Activated T-cell treated with anti-CD3 and anti-CD28 coated beads, Interleukin-2, amount 50 U/mL, for 24 hours (primary cell): Measurements from ENCODE around the gene PIGX.
"Not testable (repeated sequence)": the region's sequence is repeated elsewhere in the genome, so short reads cannot be mapped to it uniquely, and the experiment has no call there.

Source experiments
- DNase-seq: peaks from one replicate; pipeline ENCODE4 v3.0.0-alpha.2; 2020
- H3K27ac Mint-ChIP-seq: 2 replicates; pipeline ENCODE4 v1.8.0; 2020; ENCODE audit warnings: mild to moderate bottlenecking, mixed read lengths
- H3K27me3 Mint-ChIP-seq: 2 replicates; pipeline ENCODE4 v1.8.0; 2020; ENCODE audit warnings: mixed read lengths
- H3K36me3 Mint-ChIP-seq: 2 replicates; pipeline ENCODE4 v1.8.0; 2020; ENCODE audit warnings: low read depth, mixed read lengths
- H3K4me1 Mint-ChIP-seq: 2 replicates; pipeline ENCODE4 v1.8.0; 2020; ENCODE audit warnings: low read depth, mixed read lengths
- H3K4me3 Mint-ChIP-seq: 2 replicates; pipeline ENCODE4 v1.8.0; 2020; ENCODE audit warnings: mild to moderate bottlenecking, moderate library complexity, mixed read lengths
- H3K9me3 Mint-ChIP-seq: 2 replicates; pipeline ENCODE4 v1.8.0; 2020; ENCODE audit warnings: mixed read lengths

PIGX gene

DNA sequence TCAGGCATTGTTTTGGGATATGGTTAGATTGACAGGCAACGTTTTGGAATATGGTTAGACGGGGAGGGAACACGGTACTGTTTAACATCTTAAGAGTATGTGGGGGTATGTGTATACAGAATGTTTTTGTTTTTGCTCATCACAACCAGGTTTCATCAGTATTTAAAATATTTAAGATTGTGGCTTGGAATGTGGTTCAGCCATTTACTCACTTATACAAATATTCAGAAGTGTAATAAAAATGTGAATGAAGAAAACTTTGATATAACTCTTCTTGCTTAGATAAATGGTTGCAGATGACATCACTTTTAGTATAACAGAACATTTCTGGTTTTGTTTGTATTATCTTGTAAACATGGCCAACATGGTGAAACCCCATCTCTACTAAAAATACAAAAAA is 23.6 kb downstream of the PIGX start:
- H3K27ac Mint-ChIP-seq = no peak overlapping the region
- H3K27me3 Mint-ChIP-seq = no peaks in the 10 kb centered on the region
- H3K4me1 Mint-ChIP-seq = peaks cover 8% of the 10 kb centered on the region
- H3K4me3 Mint-ChIP-seq = no peak overlapping the region
- H3K36me3 Mint-ChIP-seq = peaks cover 42% of the 10 kb centered on the region
- no peak for DNase-seq
- H3K9me3 Mint-ChIP-seq = no peaks in the 10 kb centered on the region

DNA sequence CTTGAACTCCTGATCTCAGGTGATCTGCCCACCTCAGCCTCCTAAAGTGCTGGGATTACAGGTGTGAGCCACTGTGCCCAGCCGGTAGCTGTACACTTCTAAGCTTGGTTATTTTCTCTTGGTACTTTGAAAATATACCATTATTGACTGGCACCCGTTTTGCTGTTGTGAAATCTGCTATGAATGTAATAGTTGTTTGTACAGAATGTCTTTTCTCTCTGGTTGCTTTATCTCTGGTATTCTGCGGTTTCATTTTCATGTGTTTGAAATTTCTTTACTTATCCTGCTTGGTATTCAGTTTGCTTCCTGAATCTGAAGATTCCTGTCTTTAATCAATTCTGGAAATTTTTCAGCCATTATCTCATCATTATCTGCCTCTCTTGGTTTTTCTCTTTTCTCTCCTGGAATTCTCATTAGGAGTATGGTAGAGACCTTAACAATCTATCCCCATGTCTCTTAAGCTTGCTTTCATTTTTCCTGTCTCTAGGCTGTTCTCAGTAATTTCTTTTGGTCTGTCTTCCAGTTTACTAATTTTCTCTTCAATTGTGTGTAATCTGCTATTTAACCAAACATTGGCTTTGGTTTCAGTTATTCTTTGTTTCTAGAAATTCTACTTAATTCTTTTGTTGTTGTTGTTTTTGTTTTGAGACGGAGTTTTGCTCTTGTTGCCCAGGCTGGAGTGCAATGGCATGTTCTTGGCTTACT is 24.6 kb downstream of the PIGX start:
- H3K9me3 Mint-ChIP-seq = no peaks in the 10 kb centered on the region
- no peak for DNase-seq
- H3K27ac Mint-ChIP-seq = no peak overlapping the region
- H3K4me3 Mint-ChIP-seq = no peak overlapping the region
- peaks cover 45% of the 10 kb centered on the region for H3K36me3 Mint-ChIP-seq
- H3K4me1 Mint-ChIP-seq = peaks cover 18% of the 10 kb centered on the region
- H3K27me3 Mint-ChIP-seq = no peaks in the 10 kb centered on the region

DNA sequence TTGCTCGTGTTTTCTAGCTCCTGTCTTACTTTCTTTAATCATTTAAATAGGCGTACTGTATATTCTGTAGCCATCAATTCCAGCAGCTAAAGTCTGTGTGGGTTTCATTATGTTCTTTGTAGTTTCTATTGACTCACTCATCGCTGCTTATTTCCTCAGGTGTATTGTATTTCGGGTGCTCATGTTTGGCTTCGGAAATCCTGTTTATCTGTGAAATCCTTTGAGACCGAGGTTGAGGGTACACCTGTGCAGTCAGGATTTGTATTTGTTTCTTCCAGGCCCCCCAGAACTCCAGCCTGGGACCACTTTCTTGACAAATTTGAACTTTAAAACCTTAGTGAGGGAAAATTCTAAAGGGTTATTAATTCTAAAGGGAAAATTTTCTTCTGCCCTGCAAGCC is 25.5 kb downstream of the PIGX start:
- Mint-ChIP-seq H3K9me3 (no peaks in the 10 kb centered on the region), H3K4me1 (peaks cover 18% of the 10 kb centered on the region), H3K36me3 (peaks cover 46% of the 10 kb centered on the region), H3K27ac (no peak overlapping the region), H3K27me3 (no peaks in the 10 kb centered on the region), H3K4me3 (no peak overlapping the region)
- DNase-seq = no peak

DNA sequence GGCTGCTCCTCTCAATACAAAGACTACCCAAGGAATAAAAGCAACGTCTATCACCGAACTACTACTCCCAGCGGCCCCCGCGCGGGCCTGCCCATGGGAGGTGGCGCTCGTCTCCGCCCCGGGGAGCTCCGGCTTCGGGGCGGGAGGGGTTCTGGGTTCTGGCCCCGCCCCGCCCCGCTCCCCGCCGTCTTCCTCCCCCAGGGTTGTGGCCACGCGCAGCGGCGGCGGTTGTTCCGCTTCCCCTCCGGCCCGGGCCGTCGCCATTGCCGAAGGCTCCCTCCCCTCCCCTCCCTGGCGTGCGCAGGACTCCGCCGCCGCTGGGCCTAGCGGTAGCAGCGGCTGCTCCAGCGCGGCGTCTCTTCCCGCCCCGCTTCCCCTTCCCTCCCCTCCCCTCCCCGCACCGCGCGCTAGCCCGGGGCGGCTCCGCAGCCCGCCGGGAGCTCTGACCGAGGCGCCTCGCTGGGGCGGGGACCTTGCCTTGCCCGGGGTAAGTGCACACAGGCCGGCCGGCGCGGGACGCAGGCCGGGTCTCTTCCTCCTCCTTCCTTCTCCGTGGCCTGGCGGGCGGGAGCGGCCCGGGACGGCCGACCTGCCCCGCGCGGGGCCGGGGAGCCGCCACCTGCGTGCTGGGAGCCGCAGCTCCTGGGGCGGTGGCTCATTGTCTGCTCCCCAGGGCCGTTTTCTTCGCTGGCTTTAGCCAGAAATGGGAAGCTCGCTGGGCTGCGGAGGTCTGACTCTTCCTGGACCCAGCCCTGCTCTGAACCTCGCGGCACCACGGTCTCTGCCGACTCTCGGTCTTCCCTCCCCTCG is 27.7 kb downstream of the PIGX start, which contains the start of gene PAK2:
PAK2 (plus strand) TSS at position 187 of the 810 bp plus-strand sequence. CDS start 42,790 bp downstream, outside the sequence.
- Mint-ChIP-seq H3K27ac (peak within 1 kb of the TSS; percentile 98), H3K27me3 (no peaks in the 10 kb centered on the region), H3K4me3 (peak within 1 kb of the TSS; percentile 96), H3K9me3 (no peaks in the 10 kb centered on the region), H3K36me3 (peaks cover 39% of the 10 kb centered on the region), H3K4me1 (peaks cover 28% of the 10 kb centered on the region)
- DNase-seq = peak; percentile 92

DNA sequence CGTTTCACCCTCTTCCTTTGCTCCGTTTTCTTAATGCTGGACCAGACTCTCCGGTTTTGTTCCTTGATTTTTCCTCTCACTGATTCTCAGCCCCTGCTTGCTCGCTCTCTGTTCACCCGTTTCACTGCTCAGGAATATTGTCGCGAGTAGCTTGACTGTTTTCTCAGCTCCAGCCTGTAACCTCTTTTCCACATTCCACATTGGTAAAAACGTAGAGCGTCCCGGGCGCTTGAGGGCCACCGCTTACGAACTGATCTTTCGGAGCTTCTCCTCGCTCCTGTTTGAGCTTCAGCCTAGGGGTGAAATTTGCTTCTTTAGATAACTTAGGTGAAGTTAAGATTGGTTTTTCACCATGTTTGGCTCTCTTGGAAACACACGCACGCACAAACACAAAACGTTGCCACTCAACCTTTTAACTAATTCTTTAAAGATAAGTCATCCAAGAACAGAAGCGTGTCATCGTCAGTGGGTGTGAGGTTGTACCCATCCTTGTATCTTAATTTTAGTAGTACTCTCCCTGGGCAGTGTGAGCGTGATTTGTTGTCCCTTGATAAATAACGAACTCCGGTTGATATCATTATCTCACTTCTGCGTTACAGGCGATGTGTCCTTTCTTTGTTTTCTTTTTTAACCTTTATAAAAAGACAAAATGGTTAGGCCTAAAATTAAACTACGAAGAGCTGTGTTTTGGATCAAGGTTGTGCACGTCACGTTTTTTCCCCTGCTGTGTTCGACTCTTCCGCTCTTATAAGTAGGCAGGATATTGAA is 28.5 kb downstream of the PIGX start:
- H3K27ac Mint-ChIP-seq = peak overlapping the region; percentile 98
- H3K27me3 Mint-ChIP-seq = no peaks in the 10 kb centered on the region
- peak overlapping the region; percentile 96 for H3K4me3 Mint-ChIP-seq
- no peaks in the 10 kb centered on the region for H3K9me3 Mint-ChIP-seq
- peaks cover 42% of the 10 kb centered on the region for H3K36me3 Mint-ChIP-seq
- no peak for DNase-seq
- peaks cover 28% of the 10 kb centered on the region for H3K4me1 Mint-ChIP-seq

DNA sequence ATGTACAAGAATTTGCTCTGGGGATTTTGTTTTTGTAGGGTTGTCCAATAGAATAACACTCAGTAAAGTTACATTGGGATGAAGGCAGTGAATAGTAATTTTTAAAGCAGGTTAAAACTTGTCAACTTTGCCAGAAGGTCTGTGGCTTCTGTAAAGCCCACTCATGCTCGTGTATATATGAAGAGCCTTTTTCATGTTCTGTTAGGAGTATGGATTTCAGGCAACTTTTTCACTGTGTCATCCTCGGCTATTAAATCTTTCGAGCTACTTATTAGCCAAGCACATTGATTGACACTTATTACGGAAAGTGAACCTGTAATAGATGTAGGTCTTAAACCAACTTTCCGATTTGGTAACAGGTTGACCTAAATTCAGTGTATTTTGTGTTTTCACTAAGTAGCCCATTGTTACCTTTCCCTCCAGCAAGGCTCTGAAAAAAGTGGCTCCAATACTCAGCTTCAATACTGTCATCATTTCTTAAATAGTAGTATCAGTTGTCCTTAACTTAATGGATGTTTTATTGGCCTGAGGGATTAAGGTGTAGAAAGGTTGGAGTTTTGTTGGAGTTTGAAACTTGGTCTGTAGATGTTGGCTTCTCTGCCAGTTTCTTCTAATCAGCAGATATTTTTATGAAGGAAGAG is 29.2 kb downstream of the PIGX start:
- H3K27me3 Mint-ChIP-seq = no peaks in the 10 kb centered on the region
- peaks cover 46% of the 10 kb centered on the region for H3K36me3 Mint-ChIP-seq
- no peaks in the 10 kb centered on the region for H3K9me3 Mint-ChIP-seq
- DNase-seq = no peak
- peak overlapping the region; percentile 98 for H3K27ac Mint-ChIP-seq
- H3K4me3 Mint-ChIP-seq = peak overlapping the region; percentile 96
- peaks cover 32% of the 10 kb centered on the region for H3K4me1 Mint-ChIP-seq

DNA sequence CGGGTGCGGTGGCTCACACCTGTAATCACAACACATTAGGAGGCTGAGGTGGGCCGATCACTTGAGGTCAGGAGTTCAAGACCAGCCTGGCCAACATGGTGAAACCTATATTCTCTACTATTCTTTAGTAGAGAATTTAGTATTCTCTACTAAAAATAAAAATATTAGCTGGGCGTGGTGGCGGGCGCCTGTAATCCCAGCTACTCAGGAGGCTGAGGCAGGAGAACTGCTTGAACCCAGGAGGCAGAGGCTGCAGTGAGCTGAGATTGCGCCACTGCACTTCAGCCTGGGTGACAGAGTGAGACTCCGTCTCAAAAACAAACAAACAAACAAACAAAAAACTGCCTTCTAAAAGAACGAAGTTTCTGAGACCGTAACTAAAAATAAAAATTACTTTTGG is 31.4 kb downstream of the PIGX start:
- H3K36me3 Mint-ChIP-seq = peaks cover 58% of the 10 kb centered on the region
- H3K4me3 Mint-ChIP-seq, DNase-seq, H3K9me3 Mint-ChIP-seq, H3K27me3 Mint-ChIP-seq, H3K27ac Mint-ChIP-seq: not testable (repeated sequence)
- peaks cover 46% of the 10 kb centered on the region for H3K4me1 Mint-ChIP-seq

DNA sequence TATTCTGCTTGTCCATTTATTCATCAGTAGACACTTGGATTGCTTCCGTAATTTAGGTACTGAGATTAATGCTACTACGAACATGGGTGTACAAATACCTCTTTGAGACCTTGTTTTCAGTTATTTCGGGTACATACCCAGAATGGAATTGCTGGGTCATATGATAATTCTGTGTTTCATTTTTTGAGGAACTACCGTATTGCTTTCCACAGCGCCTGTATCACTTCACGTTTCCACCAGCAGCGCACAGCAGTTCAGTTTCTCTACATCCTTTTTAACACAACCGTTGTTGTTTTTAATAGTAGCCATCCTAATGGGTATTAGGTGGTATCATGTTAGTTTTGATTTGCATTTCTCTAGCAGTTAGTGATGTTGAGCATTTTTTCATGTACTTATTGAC is 36.9 kb downstream of the PIGX start:
- H3K36me3 Mint-ChIP-seq = peaks cover 85% of the 10 kb centered on the region
- H3K4me1 Mint-ChIP-seq = peaks cover 59% of the 10 kb centered on the region
- DNase-seq = no peak
- H3K4me3 Mint-ChIP-seq = no peak overlapping the region
- H3K27me3 Mint-ChIP-seq = no peaks in the 10 kb centered on the region
- H3K9me3 Mint-ChIP-seq = no peaks in the 10 kb centered on the region
- H3K27ac Mint-ChIP-seq = no peak overlapping the region

DNA sequence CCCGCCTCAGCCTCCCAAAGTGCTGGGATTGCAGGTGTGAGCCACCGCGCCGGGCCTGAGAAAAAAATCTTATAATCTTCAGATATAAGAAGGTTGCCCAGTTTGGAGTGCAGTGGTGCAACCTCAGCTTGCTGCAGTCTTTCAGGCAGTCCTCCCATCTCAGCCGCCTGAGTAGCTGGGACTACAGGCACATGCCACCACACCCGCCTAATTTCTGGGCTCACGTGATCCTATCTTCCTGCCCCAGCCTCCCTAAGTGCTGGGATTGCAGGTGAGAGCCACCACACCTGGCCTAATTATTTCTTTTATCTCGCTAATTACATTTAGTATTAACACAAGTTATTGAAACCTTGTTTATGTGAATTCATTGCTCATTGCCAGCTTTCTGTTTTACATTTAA is 41.0 kb downstream of the PIGX start:
- Mint-ChIP-seq H3K27ac (peak overlapping the region; percentile 57), H3K4me3 (no peak overlapping the region), H3K4me1 (peaks cover 71% of the 10 kb centered on the region), H3K9me3 (peaks cover 12% of the 10 kb centered on the region), H3K36me3 (peaks cover 92% of the 10 kb centered on the region), H3K27me3 (no peaks in the 10 kb centered on the region)
- DNase-seq = no peak

DNA sequence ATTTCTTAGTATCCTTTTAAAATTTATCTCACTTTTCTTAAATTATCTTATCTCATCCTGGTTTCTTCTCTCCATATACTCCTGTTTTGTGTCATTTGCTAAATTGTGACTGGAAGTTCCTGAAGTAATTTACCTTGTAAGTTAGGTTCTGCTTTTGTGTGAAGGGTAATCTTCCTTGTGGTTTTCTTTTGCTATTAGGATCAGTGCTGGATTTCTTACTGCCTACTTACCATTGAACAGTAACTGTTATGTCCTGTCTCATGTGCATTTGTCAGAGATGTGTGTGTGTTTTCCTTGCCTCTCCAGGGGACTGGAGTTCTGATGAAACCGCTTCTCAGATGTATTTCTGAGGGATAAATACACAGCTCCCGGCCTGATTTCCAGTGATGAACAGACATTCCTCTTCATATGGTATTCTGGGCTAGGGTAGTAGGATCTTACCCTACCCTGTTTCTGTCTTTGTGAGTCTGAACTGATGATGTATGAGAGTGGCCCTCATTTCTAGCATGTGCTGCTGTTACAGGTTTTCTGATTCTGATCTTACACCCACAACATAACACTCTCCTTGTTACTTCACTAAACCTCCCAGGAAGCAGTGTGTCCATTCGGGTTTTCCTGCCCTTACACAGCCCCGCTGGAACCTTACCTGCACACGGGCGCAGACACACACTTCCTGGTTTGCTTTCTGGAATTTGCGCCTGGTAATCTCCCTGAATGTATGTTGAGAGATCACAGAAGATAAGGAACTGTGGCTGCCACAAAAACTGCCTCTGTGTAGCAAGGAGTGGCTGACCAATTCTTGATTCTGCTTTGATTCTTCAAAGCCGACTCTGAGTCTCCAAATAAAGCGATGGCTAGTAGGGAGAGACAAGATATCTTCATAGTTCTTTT is 42.2 kb downstream of the PIGX start:
- Mint-ChIP-seq H3K27me3 (no peaks in the 10 kb centered on the region), H3K4me3 (no peak overlapping the region), H3K27ac (peak overlapping the region; percentile 37), H3K4me1 (peaks cover 69% of the 10 kb centered on the region), H3K36me3 (peaks cover 87% of the 10 kb centered on the region), H3K9me3 (peaks cover 12% of the 10 kb centered on the region)
- DNase-seq = no peak

DNA sequence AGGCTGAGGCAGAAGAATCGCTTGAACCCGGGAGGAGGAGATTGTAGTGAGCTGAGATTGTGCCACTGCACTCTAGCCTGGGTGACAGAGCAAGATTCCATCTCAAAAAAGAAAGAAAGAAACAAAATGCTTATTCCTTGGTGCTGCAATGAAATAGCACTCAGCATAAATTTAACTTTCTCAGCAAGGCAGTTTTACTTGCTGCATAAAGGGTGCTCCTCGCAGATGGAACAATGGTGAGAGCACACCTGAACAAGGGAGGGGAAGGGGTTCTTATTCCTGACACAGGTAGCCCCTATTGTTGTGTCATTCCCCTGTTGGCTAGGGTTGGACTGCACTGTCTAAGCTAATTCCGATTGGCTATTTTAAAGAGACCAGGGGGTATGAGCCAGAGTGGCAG is 44.6 kb downstream of the PIGX start:
- Mint-ChIP-seq H3K27me3 (no peaks in the 10 kb centered on the region), H3K9me3 (peaks cover 14% of the 10 kb centered on the region), H3K27ac (peak overlapping the region; percentile 80), H3K36me3 (peaks cover 79% of the 10 kb centered on the region), H3K4me3 (peak overlapping the region; percentile 6), H3K4me1 (peaks cover 64% of the 10 kb centered on the region)
- no peak for DNase-seq

DNA sequence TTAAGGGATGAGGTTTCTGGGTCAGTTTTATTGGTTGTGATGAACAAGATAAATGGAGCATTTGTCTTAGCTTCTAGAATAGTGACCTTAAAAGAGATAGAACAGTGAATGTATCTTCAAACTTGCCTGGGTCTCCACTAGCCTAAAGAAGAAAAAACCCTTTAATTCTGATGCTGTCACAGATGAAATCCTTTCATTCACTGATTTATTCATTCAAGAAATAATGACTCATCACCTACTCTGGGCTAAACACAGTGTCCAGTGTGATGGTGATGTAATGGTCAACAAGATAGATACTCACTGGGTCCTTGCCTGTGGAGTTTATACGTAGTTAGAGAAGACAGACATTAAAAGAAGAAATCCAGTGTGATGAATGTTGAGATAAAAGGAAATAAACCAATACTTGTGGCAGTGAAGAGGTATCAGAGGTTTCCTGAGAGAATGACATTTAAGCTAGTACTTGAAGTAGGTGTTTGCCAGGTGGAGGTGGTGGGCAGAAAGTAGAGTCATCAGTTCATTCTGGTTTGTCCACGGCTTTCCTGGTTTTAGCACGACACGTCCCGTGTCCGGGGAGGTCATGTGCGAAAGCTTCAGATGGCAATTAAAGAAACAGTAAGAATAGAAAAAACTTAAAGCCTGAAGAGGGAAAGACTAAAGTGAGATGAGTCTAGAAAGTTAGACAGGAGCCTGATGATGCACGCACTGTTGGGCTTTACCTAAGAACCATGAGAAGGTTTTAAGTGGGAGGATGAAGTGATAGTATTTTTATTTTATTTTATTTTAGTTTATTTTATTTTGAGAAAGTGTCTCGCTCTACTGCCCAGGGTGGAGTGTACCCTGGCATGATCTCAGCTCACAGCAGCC is 45.9 kb downstream of the PIGX start:
- Mint-ChIP-seq H3K4me3 (no peak overlapping the region), H3K27me3 (no peaks in the 10 kb centered on the region), H3K36me3 (peaks cover 76% of the 10 kb centered on the region), H3K27ac (peak overlapping the region; percentile 72), H3K4me1 (peaks cover 62% of the 10 kb centered on the region), H3K9me3 (peaks cover 14% of the 10 kb centered on the region)
- DNase-seq = no peak

DNA sequence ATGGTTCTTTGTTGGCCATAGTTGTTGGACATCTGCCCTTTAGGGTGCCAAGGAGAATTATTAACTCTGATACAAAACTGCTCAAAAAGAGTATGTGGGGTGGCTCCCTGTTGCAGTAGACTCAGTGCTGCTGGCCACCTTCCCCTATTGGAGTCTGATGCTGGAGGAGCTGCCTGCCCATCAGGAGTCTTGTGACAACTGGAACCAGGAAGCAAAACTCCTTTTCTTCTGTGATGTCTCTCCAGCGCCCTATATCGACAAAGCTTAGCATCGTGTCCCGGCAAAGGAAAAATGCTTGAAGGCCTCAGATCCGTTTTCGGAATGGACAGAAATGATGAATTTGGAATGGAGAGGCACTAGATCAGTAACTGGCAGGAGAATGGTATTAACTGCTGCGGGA is 51.0 kb downstream of the PIGX start:
- H3K36me3 Mint-ChIP-seq = peaks cover 55% of the 10 kb centered on the region
- H3K4me1 Mint-ChIP-seq = peaks cover 42% of the 10 kb centered on the region
- DNase-seq = no peak
- no peak overlapping the region for H3K27ac Mint-ChIP-seq
- H3K27me3 Mint-ChIP-seq = no peaks in the 10 kb centered on the region
- no peak overlapping the region for H3K4me3 Mint-ChIP-seq
- H3K9me3 Mint-ChIP-seq = peaks cover 3% of the 10 kb centered on the region
